K562 (cell line): ENCODE results near the gene ZNF440.
"Not testable (repeated sequence)": the region's sequence is repeated elsewhere in the genome, so short reads cannot be mapped to it uniquely, and the experiment has no call there.

ENCODE experiments used
- ARID3B ChIP-seq: fragments of 250-450 bp; sonication (Bioruptor Pico); IDR thresholded peaks from 2 replicates; pipeline ENCODE4 v1.4.0; 2020; ENCODE audit warnings: borderline replicate concordance
- BRCA1 ChIP-seq, 2 experiments: fragments of 450-650 bp in 1 of 2; sonication (generic) in 1 of 2; formaldehyde crosslinking in 1 of 2; IDR thresholded peaks; 2 replicates each; pipeline versions ENCODE4 v1.5.0 to v1.6.1; 2017 to 2020; ENCODE audit warnings: mild to moderate bottlenecking in 1 of 2, missing genetic modification reagents in 1 of 2
- CHD7 ChIP-seq: fragments of 200-600 bp; sonication (generic); IDR thresholded peaks from one replicate; pipeline ENCODE4 v1.6.1; 2012; ENCODE audit warnings: mild to moderate bottlenecking, low read depth, low read length, inconsistent platforms
- CTCF ChIP-seq, 3 experiments: IDR thresholded peaks in 2 of 3; conservative IDR thresholded peaks in 1 of 3; 2 replicates each; pipeline ENCODE4 v1.5.1; 2011 to 2012; ENCODE audit warnings: low read length in 3 of 3, mild to moderate bottlenecking in 3 of 3, control low read depth in 2 of 3, improper control_type of control experiment in 1 of 3, inconsistent platforms in 1 of 3, low read depth in 1 of 3, mixed read lengths in 1 of 3, moderate library complexity in 1 of 3; ENCODE audit not compliant: insufficient read depth in 2 of 3
- RAD21 ChIP-seq, 2 experiments: fragments of 250-450 bp in 1 of 2; fragments of 450-650 bp in 1 of 2; sonication (Bioruptor Pico) in 1 of 2; formaldehyde crosslinking in 1 of 2; IDR thresholded peaks in 1 of 2; conservative IDR thresholded peaks in 1 of 2; 2 replicates each; pipeline versions ENCODE4 v1.4.0 to v1.8.0; 2020 to 2022; ENCODE audit warnings: mild to moderate bottlenecking in 2 of 2, moderate library complexity in 1 of 2
- SAFB2 ChIP-seq: fragments of 200-400 bp; formaldehyde crosslinking; IDR thresholded peaks from 2 replicates; pipeline ENCODE4 v1.6.1; 2018; ENCODE audit warnings: borderline replicate concordance, low read length, low read depth, moderate library complexity; ENCODE audit not compliant: severe bottlenecking
- SPI1 ChIP-seq: IDR thresholded peaks from 2 replicates; pipeline ENCODE4 v1.6.1; 2011; ENCODE audit warnings: low read depth, low read length, control low read depth, borderline replicate concordance
- USF1 ChIP-seq: sonication (generic); formaldehyde crosslinking; IDR thresholded peaks from 2 replicates; pipeline ENCODE4 v1.9.0; 2022; ENCODE audit warnings: mild to moderate bottlenecking, missing genetic modification reagents
- ZNF253 ChIP-seq: fragments of 250-450 bp; sonication (Bioruptor Pico); conservative IDR thresholded peaks from 2 replicates; pipeline ENCODE4 v1.6.1; 2021; ENCODE audit warnings: mild to moderate bottlenecking
- ZNF274 ChIP-seq: IDR thresholded peaks from 2 replicates; pipeline ENCODE4 v1.6.1; 2011; ENCODE audit warnings: low read depth, mild to moderate bottlenecking, low read length, moderate library complexity, borderline replicate concordance

GRCh38 chr19:11776669-11777068, 37.4 kb upstream of the ZNF440 start:
- TF ChIP-seq CTCF (IDR thresholded peaks at IDR 0.05 in 2 of 3, conservative IDR thresholded peaks at IDR 0.05 in 1 of 3; ENCODE audit: insufficient read depth in 2 of 3, low read depth in 1 of 3, low read length in 3 of 3); RAD21 (CRISPR knock-in tag; conservative IDR thresholded peaks at IDR 0.05 in 1 of 2, IDR thresholded peaks at IDR 0.05 in 1 of 2); BRCA1 (IDR thresholded peaks at IDR 0.05); BRCA1 (CRISPR knock-in tag; IDR thresholded peaks at IDR 0.05); SAFB2; USF1 (CRISPR knock-in tag); SPI1; CHD7; ZNF274; ZNF253 (CRISPR knock-in tag); ARID3B (CRISPR knock-in tag): not testable (repeated sequence)
